Right lobe of liver (tissue), 6 donors: ENCODE results near the gene NDUFAF5. TPM values are rescaled to one million over a fixed set of nuclear protein-coding genes. Genes with fewer than 3 reads are reported as not detected.
"Not testable (repeated sequence)": the region's sequence is repeated elsewhere in the genome, so short reads cannot be mapped to it uniquely, and the experiment has no call there.

Experiments used
- ATAC-seq, 4 donors: fragments of 200-7000 bp; cut with Tn5 transposase; one replicate each; pipeline ENCODE4 v1.9.1; 2020; ENCODE audit warnings: mild to moderate bottlenecking in 4 of 4, moderate library complexity in 4 of 4
- DNase-seq, 3 donors: peaks; one replicate each; pipeline ENCODE4 v3.0.0-alpha.2; 2020
- H3K27ac ChIP-seq, 3 donors: fragments of 200-600 bp; one replicate each; pipeline ENCODE4 v1.8.0; 2022
- H3K27me3 ChIP-seq, 2 donors: fragments of 200-600 bp; one replicate each; pipeline ENCODE4 v1.8.0; 2022
- H3K36me3 ChIP-seq, 4 donors: fragments of 200-600 bp; sonication (generic) in 1 of 4; one replicate each; pipeline versions ENCODE4 v1.5.1 to v1.8.0; 2017 to 2022; ENCODE audit warnings: control low read depth in 1 of 4
- H3K4me1 ChIP-seq, 4 donors: fragments of 200-600 bp; sonication (generic) in 1 of 4; one replicate each; pipeline versions ENCODE4 v1.5.1 to v1.8.0; 2017 to 2022; ENCODE audit warnings: control low read depth in 1 of 4
- H3K4me3 ChIP-seq, 3 donors: fragments of 200-600 bp; one replicate each; pipeline ENCODE4 v1.8.0; 2022
- H3K9me3 ChIP-seq, 4 donors: fragments of 200-600 bp; sonication (generic) in 1 of 4; one replicate each; pipeline versions ENCODE4 v1.5.1 to v1.8.0; 2017 to 2022; ENCODE audit warnings: control low read depth in 1 of 4
- POLR2A ChIP-seq: fragments of 450-650 bp; IDR thresholded peaks from one replicate; pipeline ENCODE4 v1.6.1; 2017; ENCODE audit warnings: antibody characterized with exemption, mild to moderate bottlenecking
- WGBS: methylation state at CpG from one replicate; pipeline ENCODE4 v1.1.6; 2018; ENCODE audit warnings: low coverage, low lambda C conversion rate; ENCODE audit not compliant: insufficient coverage; ENCODE audit errors: missing lambda C conversion rate; 5-methylcytosine and 5-hydroxymethylcytosine counted together
- intact Hi-C, 2 donors: fragments of 100-400 bp; cut with DNase I; formaldehyde crosslinking; loops; one replicate each; pipeline versions ENCODE4 v1.11.2 to v1.14.1; 2022
- total RNA-seq, 6 experiments: library from RNA; depleted of rRNA in 2 of 6; stranded (reverse); fragments of >200 nt in 2 of 6; fragmentation: NEBNext Ultra II Directional in 3 of 6; extraction: Animal tissue kit (Norgen Biotek cat#: 25700) in 3 of 6; gene quantifications; one replicate each; pipeline versions ENCODE4 v1.1.0 to v1.2.4, GENCODE V29; 2016 to 2023
- TF ChIP-seq, protein P1 (sequence below), 4 donors: fragments of 200-600 bp in 3 of 4; fragments of 450-650 bp in 1 of 4; IDR thresholded peaks; one replicate each; pipeline versions ENCODE4 v1.5.1 to v1.8.0; 2016 to 2022; ENCODE audit warnings: antibody characterized with exemption in 4 of 4, mild to moderate bottlenecking in 2 of 4
- donor health status: DM: no; HTN: yes; CAD: no.
- donor health status: DM: no; HTN: no; CAD: no.
- donor health status: DM: no; HTN: no; CAD: no.
- donor health status: DM: no; HTN: yes; CAD: no.
- donor health status: DM: no; HTN: yes; CAD: no.

NDUFAF5 gene
- total RNA-seq, 6 experiments from 2014 or later: 9.8 to 15.9 (median 11.7) TPM

- H3K4me3 ChIP-seq: no peak overlapping the region
- H3K27me3 ChIP-seq: no peaks in the 10 kb centered on the region
- TF ChIP-seq POLR2A: no peak
- TF ChIP-seq, protein P1, sequence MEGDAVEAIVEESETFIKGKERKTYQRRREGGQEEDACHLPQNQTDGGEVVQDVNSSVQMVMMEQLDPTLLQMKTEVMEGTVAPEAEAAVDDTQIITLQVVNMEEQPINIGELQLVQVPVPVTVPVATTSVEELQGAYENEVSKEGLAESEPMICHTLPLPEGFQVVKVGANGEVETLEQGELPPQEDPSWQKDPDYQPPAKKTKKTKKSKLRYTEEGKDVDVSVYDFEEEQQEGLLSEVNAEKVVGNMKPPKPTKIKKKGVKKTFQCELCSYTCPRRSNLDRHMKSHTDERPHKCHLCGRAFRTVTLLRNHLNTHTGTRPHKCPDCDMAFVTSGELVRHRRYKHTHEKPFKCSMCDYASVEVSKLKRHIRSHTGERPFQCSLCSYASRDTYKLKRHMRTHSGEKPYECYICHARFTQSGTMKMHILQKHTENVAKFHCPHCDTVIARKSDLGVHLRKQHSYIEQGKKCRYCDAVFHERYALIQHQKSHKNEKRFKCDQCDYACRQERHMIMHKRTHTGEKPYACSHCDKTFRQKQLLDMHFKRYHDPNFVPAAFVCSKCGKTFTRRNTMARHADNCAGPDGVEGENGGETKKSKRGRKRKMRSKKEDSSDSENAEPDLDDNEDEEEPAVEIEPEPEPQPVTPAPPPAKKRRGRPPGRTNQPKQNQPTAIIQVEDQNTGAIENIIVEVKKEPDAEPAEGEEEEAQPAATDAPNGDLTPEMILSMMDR (IDR thresholded peaks at IDR 0.05): no peak
- H3K4me1 ChIP-seq: no peaks in the 10 kb centered on the region
- peaks cover 0 to 30% (median 10%) of the 10 kb centered on the region in 4 donors for H3K36me3 ChIP-seq
- no peaks in the 10 kb centered on the region for H3K9me3 ChIP-seq
- ATAC-seq (no peak), DNase-seq (no peak)
- H3K27ac ChIP-seq: no peak overlapping the region
- 88% methylated on average over 1 of the region's 1 CpG for WGBS
- intact Hi-C loops: no loop called here
Observed at GRCh38 chr20:13758884-13759283, 25.9 kb upstream of the NDUFAF5 start.

- H3K27me3 ChIP-seq, H3K4me3 ChIP-seq, H3K27ac ChIP-seq, H3K4me1 ChIP-seq, ATAC-seq, DNase-seq, intact Hi-C loops, H3K9me3 ChIP-seq: not testable (repeated sequence)
- H3K36me3 ChIP-seq: peaks cover 0 to 43% (median 15%) of the 10 kb centered on the region in 4 donors
- WGBS: 80% methylated on average over 1 of the region's 33 CpGs
Observed at GRCh38 chr20:13760451-13760946, 24.3 kb upstream of the NDUFAF5 start.

- Histone ChIP-seq H3K9me3 (no peaks in the 10 kb centered on the region), H3K27me3 (no peaks in the 10 kb centered on the region), H3K36me3 (peaks cover 0 to 69% (median 11%) of the 10 kb centered on the region in 4 donors), H3K4me1 (no peaks in the 10 kb centered on the region), H3K27ac (no peak overlapping the region), H3K4me3 (no peak overlapping the region)
- intact Hi-C loops: no loop called here
- ATAC-seq: no peak
- TF ChIP-seq POLR2A: no peak
- TF ChIP-seq, protein P1 (IDR thresholded peaks at IDR 0.05): no peak
- DNase-seq: no peak
Observed at GRCh38 chr20:13765299-13765698, 19.5 kb upstream of the NDUFAF5 start.

GRCh38 chr20:13765868-13766416, 18.9 kb upstream of the NDUFAF5 start:
- Histone ChIP-seq H3K36me3 (peaks cover 0 to 76% (median 15%) of the 10 kb centered on the region in 4 donors), H3K4me1 (no peaks in the 10 kb centered on the region), H3K9me3 (no peaks in the 10 kb centered on the region), H3K27ac (no peak overlapping the region), H3K4me3 (no peak overlapping the region), H3K27me3 (no peaks in the 10 kb centered on the region)
- 100% methylated on average over 1 of the region's 1 CpG for WGBS
- intact Hi-C loops: no loop called here
- ATAC-seq: no peak
- no peak for DNase-seq
- TF ChIP-seq, protein P1 (IDR thresholded peaks at IDR 0.05): no peak
- no peak for TF ChIP-seq POLR2A

- Histone ChIP-seq H3K9me3 (no peaks in the 10 kb centered on the region), H3K4me1 (no peaks in the 10 kb centered on the region), H3K27me3 (no peaks in the 10 kb centered on the region), H3K36me3 (peaks cover 0 to 77% (median 15%) of the 10 kb centered on the region in 4 donors), H3K27ac (no peak overlapping the region), H3K4me3 (no peak overlapping the region)
- 78% methylated on average over 2 of the region's 5 CpGs for WGBS
- TF ChIP-seq POLR2A: no peak
- TF ChIP-seq, protein P1 (IDR thresholded peaks at IDR 0.05): no peak
- ATAC-seq (no peak), DNase-seq (no peak)
- intact Hi-C loops: no loop called here
Observed at GRCh38 chr20:13770141-13770540, 14.7 kb upstream of the NDUFAF5 start.
